ENCODE data around the gene EGF. TPM values are rescaled to one million over a fixed set of nuclear protein-coding genes. Genes with fewer than 3 reads are reported as not detected.
"Not testable (repeated sequence)": the region's sequence is repeated elsewhere in the genome, so short reads cannot be mapped to it uniquely, and the experiment has no call there.

Gene EGF
- polyA plus RNA-seq (ENCODE audit: insufficient read length in 3 of 3): 1 to 10 TPM; 3.0 to 3.9 (median 3.8) TPM

- DNase-seq (ENCODE audit: low read depth in 3 of 3, low spot score in 2 of 3): no peak
Measured at GRCh38 chr4:109912706-109913595, at the start of gene EGF. EGF (plus strand) TSS chr4:109912883; CDS start chr4:109913336, 453 bp downstream.

- DNase-seq (ENCODE audit: low read depth in 3 of 3, low spot score in 2 of 3): no peak
Measured at GRCh38 chr4:109864134-109864533, 48.5 kb upstream of the EGF start.

- no peak for DNase-seq (ENCODE audit: low read depth in 3 of 3, low spot score in 2 of 3)
Measured at GRCh38 chr4:109870061-109870460, 42.6 kb upstream of the EGF start.

DNA sequence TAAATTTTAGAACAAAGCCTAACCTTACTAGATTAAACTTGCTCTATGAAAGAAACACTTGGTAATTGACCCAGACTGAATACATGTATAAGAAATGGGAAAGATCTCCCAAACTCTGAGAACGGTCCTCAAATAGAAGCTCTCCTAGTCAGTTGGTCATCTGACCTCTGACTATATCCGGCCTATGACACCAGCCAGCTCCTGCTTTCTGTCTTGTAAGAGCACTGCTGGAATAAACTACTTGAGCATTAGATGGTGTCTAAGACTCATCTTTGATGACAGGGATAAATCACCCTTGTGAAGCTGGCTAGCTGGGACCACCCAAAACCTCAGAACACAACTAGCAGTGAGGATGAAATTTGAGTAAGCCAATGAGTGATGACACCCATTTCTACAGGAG is 40.6 kb upstream of the EGF start:
- no peak for DNase-seq (ENCODE audit: low read depth in 3 of 3, low spot score in 2 of 3)

DNA sequence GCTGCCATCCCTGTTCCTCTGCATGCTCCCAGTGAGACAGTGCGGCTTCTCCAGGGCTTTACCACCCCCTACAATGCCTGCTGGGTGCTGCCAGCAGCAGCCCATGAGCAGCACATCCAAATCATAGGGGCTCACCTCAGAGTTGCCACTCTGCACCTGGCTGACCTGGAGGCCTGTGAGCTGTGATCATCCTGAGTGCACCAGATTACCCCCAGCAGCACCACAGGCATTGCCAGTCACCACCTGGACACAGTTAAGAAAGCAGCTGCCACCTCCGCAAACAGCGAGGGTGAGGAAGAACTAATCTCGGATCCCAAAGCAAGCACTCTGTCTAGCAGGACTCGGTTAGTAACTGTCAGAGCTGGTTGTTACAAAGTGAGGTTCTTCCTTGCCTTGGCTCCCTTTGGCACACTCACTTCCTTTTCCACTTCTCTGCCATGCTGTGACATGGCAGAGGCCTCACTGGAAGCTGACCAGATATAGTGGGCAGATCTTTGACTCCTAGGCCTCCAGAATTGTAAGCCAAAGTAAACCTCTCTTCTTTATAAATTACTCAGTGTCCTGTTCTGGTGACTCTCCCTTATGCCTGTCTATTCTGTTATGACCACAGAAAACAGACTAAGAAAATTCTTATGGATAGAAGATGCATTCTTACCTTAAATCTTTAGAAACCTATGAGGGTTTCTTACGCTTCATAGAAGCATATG is 39.6 kb upstream of the EGF start:
- no peak for DNase-seq (ENCODE audit: low read depth in 3 of 3, low spot score in 2 of 3)

DNA sequence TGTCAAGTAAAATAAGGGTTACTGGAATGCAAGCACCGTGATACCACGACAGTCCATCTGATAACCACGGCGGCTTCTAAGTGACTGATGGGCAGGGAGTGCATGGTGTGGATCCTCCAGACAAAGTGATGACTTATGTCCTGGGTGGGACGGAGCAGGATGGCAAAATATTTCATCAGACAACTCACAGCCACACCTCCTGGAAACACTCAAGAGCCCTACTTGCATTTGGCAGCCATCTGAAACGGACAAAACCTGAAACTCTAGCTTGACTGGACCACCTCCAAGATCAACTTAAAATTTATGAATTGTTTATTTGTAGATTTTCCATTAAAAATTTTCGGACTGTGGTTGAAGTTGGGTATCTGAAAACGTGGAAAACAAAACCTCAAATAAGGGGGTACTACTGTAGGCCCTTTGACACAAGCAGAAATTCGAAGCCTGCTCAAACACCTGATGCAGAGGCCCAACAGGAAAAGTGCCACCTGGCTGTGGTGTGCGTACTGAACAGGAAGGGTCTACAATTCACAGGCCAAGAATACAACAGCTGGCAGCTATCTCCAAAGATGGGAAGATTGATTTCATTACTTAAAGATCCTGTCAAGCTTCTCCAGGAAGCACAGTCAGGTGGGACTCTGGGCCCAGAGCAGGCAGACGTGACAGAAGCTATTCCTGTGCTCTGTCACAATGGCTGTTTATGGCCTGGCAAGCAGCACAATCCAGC is 38.7 kb upstream of the EGF start:
- DNase-seq (ENCODE audit: low read depth in 3 of 3, low spot score in 2 of 3): no peak

DNA sequence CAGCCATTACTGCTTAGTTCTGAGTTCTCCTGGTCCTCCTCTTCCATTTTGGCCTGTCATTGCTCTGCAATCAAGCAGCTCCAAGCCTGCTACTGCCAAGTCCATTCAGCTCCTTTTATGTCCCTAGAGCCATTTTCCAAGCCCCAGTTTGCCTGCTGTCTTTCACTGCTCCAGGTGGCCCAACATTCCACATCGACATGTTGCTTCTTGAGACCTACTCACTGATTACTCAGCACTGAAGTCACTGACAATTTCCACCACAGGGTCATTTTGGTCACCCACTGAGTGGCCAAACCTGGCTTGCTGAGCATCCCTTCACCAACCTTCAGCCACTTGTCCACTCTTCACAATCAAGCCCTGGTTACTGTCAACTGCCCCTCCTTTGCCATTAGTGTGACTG is 37.6 kb upstream of the EGF start:
- no peak for DNase-seq (ENCODE audit: low read depth in 3 of 3, low spot score in 2 of 3)

- not testable (repeated sequence) for DNase-seq (ENCODE audit: low read depth in 3 of 3, low spot score in 2 of 3)
Measured at GRCh38 chr4:109875553-109875952, 37.1 kb upstream of the EGF start.

DNA sequence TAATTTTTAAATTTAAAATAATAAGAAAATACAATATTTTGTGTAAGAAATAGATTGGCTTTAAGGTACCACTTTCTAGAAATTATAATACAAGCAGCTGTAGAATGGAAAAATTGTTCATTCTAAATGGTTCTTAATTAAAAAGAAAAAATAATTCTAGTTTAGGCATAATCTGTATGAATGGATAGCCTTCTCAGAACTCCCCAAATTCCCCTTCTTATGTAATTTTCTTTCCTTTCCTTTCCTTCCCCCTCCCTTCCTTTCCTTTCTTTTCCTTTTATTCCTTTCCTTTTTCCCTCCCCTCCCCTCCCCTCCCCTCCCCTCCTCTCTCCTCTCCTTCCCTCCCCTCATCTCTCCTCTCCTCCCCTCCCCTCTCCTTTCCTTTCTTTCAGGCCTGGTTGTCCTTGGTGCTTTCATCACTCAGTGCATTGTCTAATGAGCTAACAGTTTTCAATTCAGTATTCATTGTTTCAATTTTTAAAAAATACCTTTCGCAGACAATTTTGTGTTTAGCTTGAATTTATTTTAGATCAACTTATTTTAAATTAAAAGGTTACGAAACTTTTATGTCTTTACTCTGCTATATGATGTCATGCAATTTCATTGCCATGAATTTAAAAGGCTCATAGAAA is 35.9 kb upstream of the EGF start:
- no peak for DNase-seq (ENCODE audit: low read depth in 3 of 3, low spot score in 2 of 3)

DNA sequence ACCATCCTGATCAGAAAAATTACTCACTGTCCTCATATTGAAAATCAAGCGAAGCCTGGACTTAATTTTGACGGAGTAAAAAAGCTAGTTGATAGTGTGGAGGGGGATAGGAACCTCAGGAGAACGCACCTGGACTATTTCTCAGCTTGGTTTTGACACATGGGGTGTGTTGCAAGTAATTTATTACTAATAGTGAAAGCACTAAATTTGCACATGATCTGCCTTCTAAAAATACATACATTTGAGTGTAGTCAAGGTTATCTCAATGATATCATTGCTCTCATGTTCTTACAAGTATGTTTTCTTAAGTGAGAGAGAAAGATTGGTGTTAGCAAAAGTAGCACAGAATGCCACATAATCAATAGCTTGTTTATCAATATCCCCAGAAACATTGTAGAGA is 35.3 kb upstream of the EGF start:
- DNase-seq (ENCODE audit: low read depth in 3 of 3, low spot score in 2 of 3): no peak

DNA sequence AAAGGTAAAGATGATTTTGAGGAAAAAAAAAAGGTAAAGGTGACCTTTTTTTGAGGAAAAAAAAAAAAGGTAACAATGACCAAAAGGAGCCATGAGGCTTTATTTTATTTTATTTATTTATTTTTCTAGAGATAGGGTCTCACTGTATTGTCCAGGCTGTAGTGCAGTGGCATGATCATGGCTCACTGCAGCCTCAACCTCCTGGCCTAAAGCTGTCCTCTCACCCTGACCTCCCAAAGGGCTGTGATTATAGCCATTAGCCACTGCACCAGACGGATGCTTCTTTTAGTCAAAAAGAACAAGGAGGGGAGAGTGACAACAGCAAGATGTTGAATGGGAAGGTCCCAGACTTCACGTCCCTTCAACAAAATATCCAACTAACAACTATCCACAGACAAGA is 34.3 kb upstream of the EGF start:
- no peak for DNase-seq (ENCODE audit: low read depth in 3 of 3, low spot score in 2 of 3)

DNA sequence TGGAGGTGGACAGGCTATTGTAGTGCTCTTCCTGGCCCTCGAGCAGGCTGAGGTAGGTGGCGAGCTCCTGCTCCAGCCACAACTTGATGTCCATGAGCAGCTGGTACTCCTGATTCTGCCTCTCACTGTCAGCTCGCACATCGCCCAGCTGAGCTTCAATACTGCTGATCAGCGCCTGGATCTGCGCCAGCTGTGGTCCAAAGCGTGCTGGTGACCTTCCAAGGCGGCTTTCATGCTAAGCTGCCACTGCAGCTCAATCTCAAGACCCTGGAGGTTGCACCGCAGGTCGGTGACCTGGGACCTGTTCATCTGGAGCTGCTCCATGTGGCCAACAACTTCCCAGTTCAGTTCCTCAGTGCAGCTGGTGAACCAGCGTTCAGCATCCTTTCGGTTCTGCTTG is 33.6 kb upstream of the EGF start:
- no peak for DNase-seq (ENCODE audit: low read depth in 3 of 3, low spot score in 2 of 3)

GRCh38 chr4:109879636-109880314 is 32.9 kb upstream of the EGF start:
- DNase-seq (ENCODE audit: low read depth in 3 of 3, low spot score in 2 of 3): no peak

- DNase-seq (ENCODE audit: low read depth in 3 of 3, low spot score in 2 of 3): no peak
Measured at GRCh38 chr4:109886303-109886702, 26.4 kb upstream of the EGF start.

GRCh38 chr4:109887071-109887470 is 25.6 kb upstream of the EGF start:
- no peak for DNase-seq (ENCODE audit: low read depth in 3 of 3, low spot score in 2 of 3)

- no peak for DNase-seq (ENCODE audit: low read depth in 3 of 3, low spot score in 2 of 3)
Measured at GRCh38 chr4:109890076-109890475, 22.6 kb upstream of the EGF start.

DNA sequence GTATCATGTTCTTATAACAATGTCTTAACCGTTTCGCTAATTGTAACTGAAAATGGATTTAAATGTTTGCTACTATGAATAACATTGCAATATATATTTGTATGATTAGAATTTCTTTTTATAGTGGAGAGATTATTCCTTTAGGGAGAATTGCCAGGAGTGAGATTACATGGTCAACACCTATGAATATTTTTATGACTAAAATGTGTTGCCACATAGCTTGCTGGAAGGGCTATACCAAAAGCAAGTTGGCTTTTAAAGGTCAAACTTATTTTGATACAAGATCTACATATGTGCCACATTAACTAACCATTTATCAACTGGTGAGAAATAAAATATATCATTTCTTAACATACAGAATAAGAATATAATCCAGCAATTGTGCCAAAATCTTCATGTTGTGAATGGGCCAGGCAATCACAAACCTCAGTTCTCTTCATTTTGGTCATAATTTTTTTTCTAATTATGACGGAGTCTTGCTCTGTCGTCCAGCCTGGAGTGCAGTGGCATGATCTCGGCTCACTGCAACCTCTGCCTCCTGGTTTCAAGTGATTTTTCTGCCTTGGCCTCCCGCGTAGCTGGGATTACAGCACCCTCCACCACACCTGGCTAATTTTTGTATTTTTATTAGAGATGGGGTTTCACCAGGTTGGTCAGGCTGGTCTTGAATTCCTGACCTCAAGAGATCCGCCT is 10.0 kb upstream of the EGF start:
- no peak for DNase-seq (ENCODE audit: low read depth in 3 of 3, low spot score in 2 of 3)

GRCh38 chr4:109908731-109909130 is 4.0 kb upstream of the EGF start:
- DNase-seq (ENCODE audit: low read depth in 3 of 3, low spot score in 2 of 3): no peak

DNA sequence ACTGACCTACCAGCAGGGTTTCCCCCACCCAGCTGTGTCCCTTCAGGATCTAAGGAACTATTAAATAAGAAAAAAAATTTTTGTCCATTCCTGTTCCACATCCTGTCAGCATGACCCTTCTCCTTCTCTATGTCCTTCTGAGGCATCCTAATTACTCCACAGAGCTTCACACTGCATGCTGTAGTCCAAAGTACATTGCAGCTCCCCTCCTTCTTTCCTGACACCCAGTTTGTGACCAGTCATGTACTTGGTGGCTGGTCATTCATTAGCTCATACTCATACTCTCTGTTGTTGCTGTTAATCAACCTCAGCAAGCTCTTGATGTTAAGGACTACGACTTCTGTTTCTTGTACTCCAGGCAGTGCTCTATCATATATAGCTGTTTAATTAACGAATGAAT is 2.4 kb upstream of the EGF start:
- DNase-seq (ENCODE audit: low read depth in 3 of 3, low spot score in 2 of 3): no peak
